Activated T-cell treated with anti-CD3 and anti-CD28 coated beads, Interleukin-2, amount 50 U/mL, for 48 hours (primary cell): ENCODE measurements around the gene USP36.
A peak's percentile ranks its signal among the peaks of the same experiment; 100 is the strongest.
"Not testable (repeated sequence)": the region's sequence is repeated elsewhere in the genome, so short reads cannot be mapped to it uniquely, and the experiment has no call there.

Experiments used
- DNase-seq, 2 experiments: peaks; one replicate each; pipeline ENCODE4 v3.0.0-alpha.2; 2020

Gene USP36

GRCh38 chr17:78870621-78871020 lies 30.0 kb upstream of the USP36 start:
- no peak for DNase-seq

GRCh38 chr17:78868391-78868790 lies 27.8 kb upstream of the USP36 start:
- no peak for DNase-seq

GRCh38 chr17:78867046-78867445 lies 26.4 kb upstream of the USP36 start:
- DNase-seq = not testable (repeated sequence)

- DNase-seq = peak; percentile 83 to 86
Observed at GRCh38 chr17:78865682-78866390, 25.2 kb upstream of the USP36 start.

DNA sequence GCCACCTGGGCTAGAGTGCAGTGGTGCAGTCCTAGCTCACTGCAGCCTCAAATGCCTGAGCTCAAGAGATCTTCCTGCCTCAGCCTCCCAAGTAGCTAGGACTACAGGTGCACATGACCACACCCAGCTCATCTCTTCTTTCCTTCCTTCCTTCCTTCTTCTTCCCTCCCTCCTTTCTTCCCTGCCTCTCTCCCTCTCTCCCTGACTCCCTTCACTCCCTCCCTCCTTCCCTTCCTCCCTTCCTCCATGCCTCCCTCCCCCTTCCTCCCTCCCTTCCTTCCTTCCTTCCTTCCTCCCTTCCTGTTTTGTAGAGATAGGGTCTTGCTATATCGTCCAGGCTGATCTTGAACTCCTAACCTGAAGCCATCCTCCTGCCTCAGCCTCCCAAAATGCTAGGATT lies 23.5 kb upstream of the USP36 start:
- no peak for DNase-seq

- no peak for DNase-seq
Observed at GRCh38 chr17:78862073-78863023, 21.7 kb upstream of the USP36 start.

- DNase-seq = no peak
Observed at GRCh38 chr17:78861229-78861628, 20.6 kb upstream of the USP36 start.

GRCh38 chr17:78859051-78859450 lies 18.4 kb upstream of the USP36 start:
- DNase-seq = no peak

GRCh38 chr17:78857266-78857665 lies 16.7 kb upstream of the USP36 start:
- no peak for DNase-seq

- DNase-seq = no peak
Observed at GRCh38 chr17:78855561-78856165, 15.0 kb upstream of the USP36 start.

DNA sequence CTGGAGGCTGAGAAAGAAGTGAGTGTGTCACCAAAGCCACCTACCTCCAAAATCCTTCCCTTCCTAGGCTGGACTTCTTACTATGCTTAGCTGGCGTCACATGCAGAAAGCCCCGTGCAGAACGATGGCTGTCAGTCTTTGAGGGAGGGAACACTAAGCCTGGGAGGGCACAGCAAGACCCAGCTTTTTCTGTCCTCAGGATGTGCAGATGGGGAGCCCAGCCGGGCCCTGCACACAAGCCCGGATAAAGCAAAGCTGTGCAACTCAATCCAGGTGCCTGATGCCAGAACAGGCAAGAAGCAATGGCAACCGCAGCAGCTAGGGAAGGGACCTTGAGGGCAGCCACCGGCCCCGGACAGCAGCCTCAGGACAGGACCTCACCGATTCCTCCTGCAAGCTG lies 13.9 kb upstream of the USP36 start:
- no peak for DNase-seq

DNA sequence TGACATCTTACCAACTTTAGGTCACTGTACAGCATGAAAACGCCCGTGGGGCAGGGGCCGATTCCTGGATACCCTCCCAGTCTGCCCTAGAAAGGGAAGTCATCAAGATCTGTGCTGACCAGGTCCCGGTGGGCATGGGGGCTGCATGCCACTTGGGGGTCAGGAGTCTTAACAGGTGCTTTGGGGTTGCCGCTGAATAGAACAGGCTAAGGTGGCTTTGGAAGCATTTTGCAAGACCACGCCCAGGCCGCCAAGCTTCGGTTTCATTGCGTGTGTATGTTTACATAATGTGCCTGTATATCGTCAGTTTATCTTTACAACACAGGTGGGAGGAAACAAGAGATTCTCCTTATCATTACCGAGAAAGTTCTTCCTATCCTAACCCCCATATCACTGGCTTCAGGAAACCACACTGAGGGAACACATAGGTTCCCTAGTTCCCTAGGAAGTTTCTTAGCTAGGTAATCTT lies 13.3 kb upstream of the USP36 start:
- DNase-seq = no peak

DNA sequence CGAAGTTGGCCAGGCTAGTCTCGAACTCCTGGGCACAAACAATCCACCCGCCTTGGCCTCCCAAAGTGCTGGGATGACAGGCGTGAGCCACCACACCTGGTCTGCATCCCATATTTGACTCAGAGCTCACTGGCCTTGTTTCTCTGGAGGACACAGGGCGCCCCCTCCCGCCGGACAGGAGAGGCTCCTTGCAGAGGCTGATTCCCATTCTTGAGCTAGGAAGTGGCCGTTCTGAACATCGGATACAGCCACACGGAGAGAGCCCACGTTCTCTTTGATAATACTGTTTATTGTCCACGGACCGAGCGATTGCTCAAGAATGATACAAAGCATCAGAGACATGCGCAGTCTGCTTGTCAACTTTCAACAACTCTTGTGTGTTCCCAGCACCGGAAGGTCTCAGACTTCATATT lies 12.1 kb upstream of the USP36 start:
- no peak for DNase-seq

DNA sequence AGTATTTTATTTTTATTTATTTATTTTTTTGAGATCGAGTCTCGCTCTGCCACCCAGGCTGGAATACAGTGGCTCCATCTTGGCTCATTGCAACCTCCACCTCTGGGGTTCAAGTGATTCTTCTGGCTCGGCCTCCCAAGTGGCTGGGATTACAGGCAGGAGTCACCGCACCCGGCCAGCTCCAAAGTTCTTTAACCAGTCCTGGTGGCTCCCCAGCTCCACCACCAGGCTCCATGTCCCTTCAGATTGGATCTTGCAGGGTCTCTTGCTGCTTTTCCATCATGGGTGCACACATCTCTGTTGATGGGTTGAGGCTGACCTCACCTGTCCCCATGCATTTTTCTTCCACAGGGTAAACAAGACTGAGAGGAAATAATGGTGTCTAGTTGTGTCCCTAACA lies 8.4 kb upstream of the USP36 start:
- no peak for DNase-seq

DNA sequence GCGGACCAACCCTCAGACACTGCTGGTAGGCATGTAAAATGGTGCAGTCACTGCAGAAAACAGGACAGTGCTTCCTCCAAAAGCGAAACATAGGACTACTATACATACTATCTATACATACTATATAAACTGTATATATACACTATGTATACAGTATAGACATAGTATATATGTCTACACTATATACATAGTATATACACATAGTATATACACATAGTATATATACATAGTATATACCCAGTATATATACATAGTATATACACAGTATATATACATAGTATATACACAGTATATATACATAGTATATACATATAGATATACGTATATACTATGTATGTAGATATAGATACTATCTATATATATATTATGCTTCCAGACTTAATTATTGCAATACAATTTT lies 6.4 kb upstream of the USP36 start:
- no peak for DNase-seq

DNA sequence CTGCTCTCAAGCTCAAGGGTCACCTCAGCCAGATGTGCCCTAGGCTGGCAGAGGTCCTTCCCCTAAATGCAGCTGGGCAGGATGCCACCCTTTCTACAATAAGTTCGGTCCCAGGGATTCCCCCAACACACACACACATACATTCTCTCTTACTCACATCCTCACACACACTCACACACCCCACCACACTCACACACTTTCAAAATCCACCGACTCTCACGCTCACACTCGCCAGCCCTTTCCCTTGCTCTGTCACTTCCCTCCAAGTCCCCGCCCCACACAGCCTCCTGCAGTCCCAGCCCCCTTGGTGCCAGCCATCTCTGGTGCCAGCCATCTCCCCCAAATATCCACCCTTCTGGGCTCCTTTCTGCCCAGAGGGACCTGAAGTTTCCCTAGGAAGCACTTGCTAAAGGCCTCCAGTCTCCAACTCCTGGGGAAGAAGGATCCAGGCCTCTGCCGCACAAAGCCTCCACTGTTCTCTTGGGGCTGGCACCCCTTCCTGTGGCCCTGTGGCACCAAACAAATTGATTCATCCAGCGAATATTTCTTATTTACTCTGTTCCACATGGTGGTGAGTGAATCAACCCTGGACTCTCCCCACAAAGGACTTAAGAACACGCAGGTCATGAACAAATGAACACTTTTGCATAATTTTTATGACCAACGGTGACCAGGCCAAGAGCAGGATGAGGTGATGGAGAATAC lies 3.8 kb upstream of the USP36 start:
- no peak for DNase-seq

DNA sequence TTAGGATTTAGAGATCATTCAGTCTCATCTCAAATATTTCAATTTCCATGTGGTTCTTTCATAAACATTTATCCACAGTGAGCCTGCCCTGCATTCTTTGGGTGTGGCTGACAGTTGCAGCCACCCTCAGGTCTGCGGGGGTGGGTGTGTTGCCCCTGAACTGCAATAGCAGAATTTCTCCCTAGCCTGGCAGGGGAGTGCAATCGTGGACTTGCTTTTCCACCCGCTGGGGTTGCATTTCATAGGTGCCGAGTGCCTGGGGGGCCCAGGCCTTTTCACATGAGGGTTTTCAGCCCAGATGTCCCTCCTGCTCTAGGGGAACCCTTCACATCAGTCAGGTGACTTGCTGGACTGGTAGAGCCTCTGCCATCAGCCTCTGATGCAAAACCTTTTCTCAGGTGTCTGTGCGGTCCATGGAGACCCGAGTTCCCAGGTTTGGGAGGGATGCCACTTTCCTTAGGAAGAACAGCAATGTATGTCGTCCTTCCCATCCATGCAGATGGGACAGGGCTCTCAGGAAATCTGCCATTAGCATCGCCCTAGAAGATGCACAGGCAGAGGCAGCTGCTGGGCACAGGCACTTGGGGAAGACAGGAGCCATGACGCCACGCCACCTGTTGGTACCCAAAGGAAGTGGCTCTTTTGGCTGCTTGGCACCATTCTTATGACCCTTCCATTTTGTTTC lies 2.4 kb upstream of the USP36 start:
- DNase-seq = peak; percentile 62 to 70

DNA sequence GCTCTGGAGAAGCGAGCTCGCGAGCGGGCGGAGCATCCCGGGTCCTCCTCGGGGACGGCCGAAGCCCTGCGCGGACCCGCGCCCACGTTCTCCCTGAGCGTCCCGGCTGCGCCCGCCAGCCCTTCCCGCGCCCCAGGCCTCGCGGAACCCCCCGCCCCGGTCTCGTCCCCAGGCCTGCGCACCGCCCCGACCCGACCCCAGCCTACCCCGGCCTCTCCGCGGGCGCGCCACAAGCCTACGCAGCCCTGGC lies 159 bp downstream of the USP36 start:
- DNase-seq = no peak

DNA sequence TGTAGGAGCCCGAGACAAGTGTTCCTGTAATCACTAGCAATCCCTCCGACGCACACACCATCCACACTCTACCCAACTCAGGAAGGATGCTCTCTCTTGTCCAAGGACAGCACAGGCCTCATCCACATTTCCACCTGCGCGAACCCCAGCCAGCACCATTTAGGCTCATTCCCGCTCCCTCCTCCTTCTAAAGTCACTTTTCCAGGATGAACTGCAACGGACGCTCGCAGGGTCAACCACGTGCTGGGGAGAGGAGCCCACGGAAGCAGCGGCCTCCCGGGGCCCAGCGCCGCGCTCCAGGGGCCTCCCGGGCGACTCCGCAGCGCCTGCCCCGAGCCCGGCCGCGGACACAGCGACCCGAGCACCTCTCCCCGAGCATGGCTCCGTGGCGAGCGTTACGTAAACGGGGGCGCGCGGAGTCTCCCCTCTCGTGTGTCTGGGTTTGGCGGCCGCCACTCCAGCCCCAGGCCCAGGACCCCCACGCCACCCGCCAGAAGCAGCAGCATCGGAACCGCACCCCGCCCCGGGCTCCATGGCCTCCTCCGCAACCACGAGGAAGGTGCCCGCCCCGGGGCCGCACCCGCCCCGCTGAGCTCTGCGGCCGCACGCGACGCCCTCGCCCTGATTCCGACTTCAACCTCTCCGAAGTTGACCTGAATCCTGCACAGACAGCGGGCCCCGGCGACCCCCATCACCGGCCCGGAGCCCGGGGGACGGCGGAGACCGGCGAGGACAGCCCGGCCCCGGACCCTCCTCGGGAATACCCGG lies 668 bp downstream of the USP36 start:
- DNase-seq = peak; percentile 66 to 71

GRCh38 chr17:78839235-78839761 lies 1.3 kb downstream of the USP36 start:
- DNase-seq = no peak

DNA sequence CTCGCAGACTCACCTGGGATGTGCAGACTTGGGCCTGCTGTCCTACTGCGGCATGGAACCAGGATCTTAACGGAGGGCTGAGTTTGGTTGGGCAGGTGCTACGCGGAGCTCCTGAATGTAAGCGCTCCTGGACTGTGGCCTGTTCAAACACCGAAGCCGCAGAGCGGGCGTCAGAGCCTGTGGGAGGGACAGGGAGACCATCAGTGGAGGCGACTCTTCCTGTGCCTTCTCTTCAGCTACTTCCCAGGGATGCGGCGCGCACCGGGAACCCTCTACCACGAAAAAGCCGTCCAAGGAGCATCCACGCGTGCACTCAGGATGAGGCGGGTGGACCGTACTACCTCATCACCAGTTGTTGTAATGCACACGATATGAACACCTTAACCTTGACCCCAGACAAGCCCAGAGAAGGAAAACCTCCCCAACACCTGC lies 2.0 kb downstream of the USP36 start:
- DNase-seq = no peak
